ENCODE results near the gene MYO7A.

GRCh38 chr11:77106759-77107158 lies 21.3 kb upstream of the MYO7A start:
- TF ChIP-seq CTCF (IDR thresholded peaks at IDR 0.05) (no peak), POLR2A (IDR thresholded peaks at IDR 0.05) (no peak)
